ENCODE results near the gene HNRNPLL.

DNA sequence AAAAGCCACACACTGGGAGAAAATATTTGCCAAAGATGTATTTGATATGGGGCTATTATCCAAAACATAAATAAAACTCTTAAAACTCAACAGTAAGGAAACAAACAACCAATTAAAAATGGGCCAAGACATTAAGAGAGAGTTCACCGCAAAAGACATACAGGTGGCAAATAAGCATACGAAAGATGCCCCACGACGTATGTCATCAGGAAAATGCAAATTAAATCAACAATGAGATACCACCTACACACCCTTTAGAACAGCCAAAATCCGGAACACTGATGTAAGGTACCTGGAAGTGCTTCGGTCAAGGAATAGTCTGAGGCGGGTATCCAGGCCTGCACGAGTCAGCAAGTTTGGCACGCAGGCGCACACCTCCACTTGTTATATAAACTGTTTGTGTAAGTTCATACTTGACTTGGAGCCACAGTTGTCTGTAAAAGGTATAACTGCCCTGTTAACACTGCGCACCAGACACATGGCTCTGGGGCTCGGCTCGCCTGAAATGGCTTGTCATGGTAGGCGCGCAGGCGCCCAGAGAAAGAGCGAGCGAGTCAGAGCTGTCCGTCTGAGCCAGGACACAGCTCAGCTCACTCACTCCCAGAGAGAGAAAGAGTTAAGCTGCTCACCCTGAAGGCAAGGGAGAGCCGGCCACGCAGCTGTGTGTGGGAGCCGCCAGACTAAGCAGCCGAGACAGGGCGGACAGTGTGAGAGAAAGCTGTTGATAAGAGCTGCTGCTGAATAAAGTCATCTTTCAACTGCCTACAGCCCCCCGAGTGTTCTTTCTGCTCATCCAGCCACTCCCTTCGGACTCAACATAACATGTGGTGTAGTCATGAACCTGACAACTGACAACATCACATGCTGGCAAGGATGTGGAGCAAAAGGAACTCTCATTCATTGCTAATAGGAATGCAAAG, 87.3 kb downstream of the HNRNPLL start:
- TF ChIP-seq POLR2AphosphoS5 (IDR thresholded peaks at IDR 0.05) (peak in 1 of 3 donors; percentile 37), POLR2A (IDR thresholded peaks at IDR 0.05) (no peak)
